Sigmoid colon (tissue), 4 donors: ENCODE results near the gene CACNA1C.

ENCODE experiments used
- CTCF ChIP-seq, 4 experiments: fragments of 450-650 bp in 3 of 4; fragments of 200-600 bp in 1 of 4; IDR thresholded peaks; one replicate each; pipeline ENCODE4 v1.5.1; 2016 to 2019; ENCODE audit warnings: antibody characterized with exemption in 4 of 4, mild to moderate bottlenecking in 3 of 4, moderate library complexity in 2 of 4
- EP300 ChIP-seq, 4 donors: sonication (generic); formaldehyde crosslinking; IDR thresholded peaks; one replicate each; pipeline ENCODE4 v1.6.1; 2017; ENCODE audit warnings: antibody characterized with exemption in 4 of 4
- POLR2A ChIP-seq, 2 donors: fragments of 450-650 bp; IDR thresholded peaks; one replicate each; pipeline ENCODE4 v1.6.1; 2016; ENCODE audit warnings: antibody characterized with exemption in 2 of 2, mild to moderate bottlenecking in 2 of 2, moderate library complexity in 2 of 2

GRCh38 chr12:2482938-2483660, 430.3 kb downstream of the CACNA1C start:
- TF ChIP-seq CTCF (IDR thresholded peaks at IDR 0.05) (no peak), POLR2A (IDR thresholded peaks at IDR 0.05) (no peak), EP300 (IDR thresholded peaks at IDR 0.05) (no peak)
